Uterus (tissue), 4 donors: ENCODE data around the gene NPS. TPM values are rescaled to one million over a fixed set of nuclear protein-coding genes. Genes with fewer than 3 reads are reported as not detected.

Source experiments
- DNase-seq, 2 donors: peaks; one replicate each; pipeline ENCODE4 v3.0.0-alpha.2; 2019 to 2020
- H3K27ac ChIP-seq, 2 donors: fragments of 200-600 bp; sonication (generic); 1 replicate in 1 of 2; 2 replicates in 1 of 2; pipeline ENCODE4 v1.5.1; 2016 to 2018
- H3K27me3 ChIP-seq, 2 donors: fragments of 200-600 bp; sonication (generic); one replicate each; pipeline ENCODE4 v1.5.1; 2018 to 2019; ENCODE audit warnings: control low read depth in 1 of 2
- H3K36me3 ChIP-seq, 2 donors: fragments of 200-600 bp; sonication (generic); one replicate each; pipeline ENCODE4 v1.5.1; 2019; ENCODE audit warnings: control low read depth in 1 of 2
- H3K4me1 ChIP-seq, 2 donors: fragments of 200-600 bp; sonication (generic); one replicate each; pipeline ENCODE4 v1.5.1; 2018 to 2019; ENCODE audit warnings: control low read depth in 1 of 2
- H3K4me3 ChIP-seq, 2 donors: fragments of 200-600 bp; sonication (generic); 1 replicate in 1 of 2; 2 replicates in 1 of 2; pipeline ENCODE4 v1.5.1; 2018 to 2019; ENCODE audit warnings: mild to moderate bottlenecking in 1 of 2
- H3K9me3 ChIP-seq, 2 donors: fragments of 200-600 bp; sonication (generic); one replicate each; pipeline ENCODE4 v1.5.1; 2019; ENCODE audit warnings: control low read depth in 1 of 2
- CTCF ChIP-seq, 4 experiments: fragments of 200-600 bp in 2 of 4; fragments of 450-650 bp in 2 of 4; sonication (generic) in 2 of 4; IDR thresholded peaks; one replicate each; pipeline ENCODE4 v1.5.1; 2016 to 2019; ENCODE audit warnings: antibody characterized with exemption in 4 of 4, mild to moderate bottlenecking in 2 of 4, moderate library complexity in 1 of 4
- POLR2A ChIP-seq, 2 donors: fragments of 450-650 bp; IDR thresholded peaks; one replicate each; pipeline ENCODE4 v1.6.1; 2016; ENCODE audit warnings: antibody characterized with exemption in 2 of 2, mild to moderate bottlenecking in 1 of 2, moderate library complexity in 1 of 2
- intact Hi-C: fragments of 100-400 bp; cut with DNase I; formaldehyde crosslinking; loops from one replicate; pipeline ENCODE4 v1.15.1; 2023; ENCODE audit warnings: low total_unique reads
- total RNA-seq, 4 donors: library from RNA; depleted of rRNA in 3 of 4; stranded (reverse); fragments of >200 nt in 3 of 4; gene quantifications; one replicate each; pipeline versions ENCODE4 v1.1.0 to v1.2.4, GENCODE V29; 2014 to 2023
- donor health status: DM: yes; HTN: yes; CAD: no.

NPS gene
- total RNA-seq, 4 donors from 2014 or later = not detected

- Histone ChIP-seq H3K9me3 (no peaks in the 10 kb centered on the region), H3K4me3 (no peak overlapping the region), H3K27ac (no peak overlapping the region), H3K36me3 (no peaks in the 10 kb centered on the region), H3K27me3 (no peaks in the 10 kb centered on the region), H3K4me1 (no peaks in the 10 kb centered on the region)
- DNase-seq = no peak
- no peak for TF ChIP-seq CTCF (IDR thresholded peaks at IDR 0.05)
- TF ChIP-seq POLR2A (IDR thresholded peaks at IDR 0.05) = no peak
- intact Hi-C loops = no loop called here
Observed at GRCh38 chr10:127552446-127552845, 3.3 kb downstream of the NPS start.

DNA sequence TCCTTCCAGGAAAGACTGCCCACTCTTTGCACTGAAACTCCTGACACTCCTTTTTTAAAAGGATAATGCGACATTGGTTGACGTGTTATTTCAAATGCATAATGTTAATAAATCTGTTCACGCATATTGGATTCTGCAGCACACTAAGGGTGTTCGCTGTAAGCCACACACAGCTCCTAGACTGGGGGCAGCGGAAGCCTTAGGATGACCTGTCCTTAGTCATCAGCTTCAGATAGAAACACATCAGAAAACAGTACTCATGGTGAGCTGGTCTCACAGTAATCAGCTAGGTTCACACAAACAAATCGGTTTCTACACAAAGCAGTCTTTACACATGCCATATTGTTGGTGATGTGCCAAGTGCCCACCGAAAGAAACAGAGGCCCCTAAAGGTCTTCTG, 4.3 kb downstream of the NPS start:
- Histone ChIP-seq H3K9me3 (no peaks in the 10 kb centered on the region), H3K4me3 (no peak overlapping the region), H3K27me3 (no peaks in the 10 kb centered on the region), H3K27ac (no peak overlapping the region), H3K36me3 (no peaks in the 10 kb centered on the region), H3K4me1 (no peaks in the 10 kb centered on the region)
- intact Hi-C loops = no loop called here
- no peak for TF ChIP-seq POLR2A (IDR thresholded peaks at IDR 0.05)
- no peak for TF ChIP-seq CTCF (IDR thresholded peaks at IDR 0.05)
- DNase-seq = no peak

GRCh38 chr10:127556916-127557315, 7.8 kb downstream of the NPS start:
- intact Hi-C loops = no loop called here
- Histone ChIP-seq H3K36me3 (no peaks in the 10 kb centered on the region), H3K4me3 (no peak overlapping the region), H3K4me1 (no peaks in the 10 kb centered on the region), H3K27me3 (no peaks in the 10 kb centered on the region), H3K9me3 (no peaks in the 10 kb centered on the region), H3K27ac (no peak overlapping the region)
- TF ChIP-seq POLR2A (IDR thresholded peaks at IDR 0.05) (no peak), CTCF (IDR thresholded peaks at IDR 0.05) (no peak)
- no peak for DNase-seq

DNA sequence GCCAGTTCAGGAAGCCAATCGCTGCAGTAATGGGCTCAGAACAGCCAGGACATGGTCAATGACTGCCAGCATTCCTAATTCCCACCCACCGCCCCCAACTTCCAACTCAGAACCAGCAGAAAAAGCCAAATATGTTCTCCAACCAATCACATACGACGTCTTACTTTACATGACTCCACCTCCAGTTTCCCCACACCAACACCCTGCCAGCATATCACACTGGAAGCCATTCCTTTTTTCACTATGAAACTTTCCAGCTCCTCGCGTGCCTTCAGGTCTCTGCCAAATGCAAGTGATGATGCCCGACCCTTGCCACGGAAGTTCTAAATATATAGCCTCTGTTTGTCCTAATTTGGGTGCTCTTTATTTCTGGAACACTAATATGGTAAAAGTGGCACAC, 12.5 kb downstream of the NPS start:
- Histone ChIP-seq H3K4me3 (no peak overlapping the region), H3K36me3 (no peaks in the 10 kb centered on the region), H3K9me3 (no peaks in the 10 kb centered on the region), H3K27ac (no peak overlapping the region), H3K4me1 (no peaks in the 10 kb centered on the region), H3K27me3 (no peaks in the 10 kb centered on the region)
- no peak for DNase-seq
- TF ChIP-seq POLR2A (IDR thresholded peaks at IDR 0.05) = no peak
- no peak for TF ChIP-seq CTCF (IDR thresholded peaks at IDR 0.05)
- intact Hi-C loops = no loop called here

GRCh38 chr10:127563718-127564553, 14.8 kb downstream of the NPS start:
- Histone ChIP-seq H3K4me1 (no peaks in the 10 kb centered on the region), H3K9me3 (no peaks in the 10 kb centered on the region), H3K27me3 (no peaks in the 10 kb centered on the region), H3K36me3 (no peaks in the 10 kb centered on the region), H3K27ac (no peak overlapping the region), H3K4me3 (no peak overlapping the region)
- intact Hi-C loops = no loop called here
- DNase-seq = no peak
- TF ChIP-seq CTCF (IDR thresholded peaks at IDR 0.05) (no peak), POLR2A (IDR thresholded peaks at IDR 0.05) (no peak)
